ENCODE data around the gene SLX4IP. TPM values are rescaled to one million over a fixed set of nuclear protein-coding genes. Genes with fewer than 3 reads are reported as not detected.
A peak's percentile ranks its signal among the peaks of the same experiment; 100 is the strongest.

The SLX4IP gene
- total RNA-seq, 4 donors from 2014 or later = 4.8 to 7.2 (median 5.7) TPM

- Histone ChIP-seq H3K27ac (no peak overlapping the region), H3K36me3 (no peaks in the 10 kb centered on the region), H3K27me3 (no peaks in the 10 kb centered on the region), H3K9me3 (no peaks in the 10 kb centered on the region), H3K4me1 (peaks cover 6% of the 10 kb centered on the region), H3K4me3 (no peak overlapping the region)
- 88% methylated on average over 2 of the region's 2 CpGs for WGBS
- no peak for TF ChIP-seq CTCF (IDR thresholded peaks at IDR 0.05)
- TF ChIP-seq EP300 (IDR thresholded peaks at IDR 0.05) = no peak
- TF ChIP-seq POLR2AphosphoS5 (IDR thresholded peaks at IDR 0.05) = no peak
- no peak for TF ChIP-seq POLR2A (IDR thresholded peaks at IDR 0.05)
- no peak for DNase-seq (ENCODE audit: low spot score in 2 of 2)
Observed at GRCh38 chr20:10497283-10497682, 62.2 kb downstream of the SLX4IP start.

GRCh38 chr20:10497791-10498190, 62.7 kb downstream of the SLX4IP start:
- TF ChIP-seq POLR2AphosphoS5 (IDR thresholded peaks at IDR 0.05) (no peak), CTCF (IDR thresholded peaks at IDR 0.05) (no peak), POLR2A (IDR thresholded peaks at IDR 0.05) (no peak), EP300 (IDR thresholded peaks at IDR 0.05) (no peak)
- DNase-seq (ENCODE audit: low spot score in 2 of 2) = no peak
- H3K9me3 ChIP-seq = no peaks in the 10 kb centered on the region
- H3K4me1 ChIP-seq = peaks cover 9% of the 10 kb centered on the region
- no peak overlapping the region for H3K27ac ChIP-seq
- H3K27me3 ChIP-seq = no peaks in the 10 kb centered on the region
- no peak overlapping the region for H3K4me3 ChIP-seq
- H3K36me3 ChIP-seq = no peaks in the 10 kb centered on the region

DNA sequence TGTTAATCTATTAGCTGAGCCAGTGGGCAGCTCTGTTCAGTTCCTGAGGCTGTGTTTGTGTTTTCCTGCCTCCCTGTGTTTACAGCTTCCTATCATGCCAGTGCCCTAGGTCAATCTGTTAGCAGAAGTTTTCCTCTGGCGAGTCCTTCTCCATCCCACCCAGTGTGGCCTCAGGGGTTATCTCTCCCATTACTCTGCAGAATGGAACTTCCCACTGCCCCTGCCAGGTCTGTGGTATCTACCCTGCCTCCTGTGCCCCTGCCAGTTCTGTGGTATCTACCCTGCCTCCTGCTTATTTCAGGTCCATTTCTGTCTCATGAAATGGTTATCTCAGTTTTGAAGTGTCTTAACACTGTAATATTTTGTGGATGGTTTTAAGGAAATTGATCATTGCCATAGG, 63.1 kb downstream of the SLX4IP start:
- no peaks in the 10 kb centered on the region for H3K9me3 ChIP-seq
- H3K27me3 ChIP-seq = no peaks in the 10 kb centered on the region
- no peak overlapping the region for H3K4me3 ChIP-seq
- no peak for DNase-seq (ENCODE audit: low spot score in 2 of 2)
- no peak overlapping the region for H3K27ac ChIP-seq
- no peaks in the 10 kb centered on the region for H3K36me3 ChIP-seq
- 50% methylated on average over 1 of the region's 1 CpG for WGBS
- TF ChIP-seq POLR2AphosphoS5 (IDR thresholded peaks at IDR 0.05) (no peak), POLR2A (IDR thresholded peaks at IDR 0.05) (no peak), CTCF (IDR thresholded peaks at IDR 0.05) (no peak), EP300 (IDR thresholded peaks at IDR 0.05) (no peak)
- H3K4me1 ChIP-seq = peaks cover 11% of the 10 kb centered on the region

GRCh38 chr20:10501402-10501801, 66.3 kb downstream of the SLX4IP start:
- Histone ChIP-seq H3K9me3 (no peaks in the 10 kb centered on the region), H3K36me3 (no peaks in the 10 kb centered on the region), H3K27ac (peak overlapping the region; percentile 61), H3K4me1 (peaks cover 43% of the 10 kb centered on the region), H3K4me3 (peak overlapping the region; percentile 31), H3K27me3 (no peaks in the 10 kb centered on the region)
- TF ChIP-seq POLR2A (IDR thresholded peaks at IDR 0.05) = no peak
- TF ChIP-seq POLR2AphosphoS5 (IDR thresholded peaks at IDR 0.05) = no peak
- TF ChIP-seq CTCF (IDR thresholded peaks at IDR 0.05) = no peak
- no peak for TF ChIP-seq EP300 (IDR thresholded peaks at IDR 0.05)
- DNase-seq (ENCODE audit: low spot score in 2 of 2) = no peak
- WGBS = 38% methylated on average over 4 of the region's 4 CpGs

DNA sequence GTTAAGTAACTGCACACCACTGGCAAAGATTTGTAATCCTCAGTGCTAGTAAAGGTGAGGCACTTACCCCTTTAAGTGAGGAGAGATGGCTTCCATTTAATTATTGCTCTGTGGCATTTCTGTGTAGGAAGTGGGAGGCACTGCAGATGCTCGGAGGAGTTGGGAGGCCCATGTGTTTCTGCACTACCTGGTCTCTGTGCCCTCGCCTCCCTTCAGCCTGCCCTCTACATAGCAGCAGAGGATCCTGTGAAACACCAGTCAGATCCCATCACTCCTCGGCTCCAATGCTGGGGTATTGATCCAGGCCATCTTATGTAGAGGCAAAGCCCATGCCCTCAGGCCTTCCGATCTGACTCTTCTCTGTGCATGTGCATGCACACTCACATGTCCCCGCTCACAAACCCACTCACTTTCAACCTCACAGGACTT, 67.0 kb downstream of the SLX4IP start:
- H3K27me3 ChIP-seq = no peaks in the 10 kb centered on the region
- no peak for DNase-seq (ENCODE audit: low spot score in 2 of 2)
- no peaks in the 10 kb centered on the region for H3K36me3 ChIP-seq
- H3K27ac ChIP-seq = peak overlapping the region; percentile 61
- no peaks in the 10 kb centered on the region for H3K9me3 ChIP-seq
- no peak for TF ChIP-seq CTCF (IDR thresholded peaks at IDR 0.05)
- no peak for TF ChIP-seq EP300 (IDR thresholded peaks at IDR 0.05)
- no peak for TF ChIP-seq POLR2AphosphoS5 (IDR thresholded peaks at IDR 0.05)
- peaks cover 50% of the 10 kb centered on the region for H3K4me1 ChIP-seq
- WGBS = 60% methylated on average over 4 of the region's 5 CpGs
- H3K4me3 ChIP-seq = peak overlapping the region; percentile 31
